ENCODE measurements around the gene HIPK2. TPM values are rescaled to one million over a fixed set of nuclear protein-coding genes. Genes with fewer than 3 reads are reported as not detected.
A peak's percentile ranks its signal among the peaks of the same experiment; 100 is the strongest.

Gene HIPK2
- polyA plus RNA-seq, 1 donor: 9.6 TPM

DNA sequence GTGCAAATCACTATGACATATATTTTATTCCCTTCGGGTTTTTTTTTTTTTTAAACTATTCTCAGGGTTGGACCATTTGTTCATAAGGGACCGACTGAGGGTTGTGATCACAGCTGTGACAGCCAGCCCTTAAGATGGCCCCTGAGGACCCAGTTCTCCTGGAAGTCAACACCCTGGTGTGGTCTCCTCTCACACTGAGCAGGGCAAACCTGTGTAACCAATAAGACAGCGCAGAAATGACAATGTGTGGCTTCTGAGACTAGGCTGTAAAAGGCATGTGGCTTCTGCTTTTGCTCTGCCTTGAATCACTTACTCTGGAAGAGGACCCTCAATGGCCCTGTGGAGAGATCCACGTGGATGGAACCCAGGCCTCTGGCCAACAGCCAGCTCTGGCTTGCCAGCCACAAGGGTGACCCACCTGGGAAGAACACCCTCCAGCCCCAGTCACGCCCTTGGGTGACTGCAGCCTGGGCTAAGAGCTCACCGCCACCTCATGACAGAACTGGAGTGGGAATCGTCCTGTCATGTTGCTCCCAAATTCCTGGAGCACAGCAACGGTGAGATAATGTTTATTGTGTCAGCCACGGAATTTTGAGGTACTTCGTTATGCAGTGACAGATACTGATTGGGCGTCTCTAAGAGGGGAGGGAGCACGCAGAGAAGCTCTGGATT, 127.2 kb downstream of the HIPK2 start:
- no peak for DNase-seq (ENCODE audit: low read depth)

DNA sequence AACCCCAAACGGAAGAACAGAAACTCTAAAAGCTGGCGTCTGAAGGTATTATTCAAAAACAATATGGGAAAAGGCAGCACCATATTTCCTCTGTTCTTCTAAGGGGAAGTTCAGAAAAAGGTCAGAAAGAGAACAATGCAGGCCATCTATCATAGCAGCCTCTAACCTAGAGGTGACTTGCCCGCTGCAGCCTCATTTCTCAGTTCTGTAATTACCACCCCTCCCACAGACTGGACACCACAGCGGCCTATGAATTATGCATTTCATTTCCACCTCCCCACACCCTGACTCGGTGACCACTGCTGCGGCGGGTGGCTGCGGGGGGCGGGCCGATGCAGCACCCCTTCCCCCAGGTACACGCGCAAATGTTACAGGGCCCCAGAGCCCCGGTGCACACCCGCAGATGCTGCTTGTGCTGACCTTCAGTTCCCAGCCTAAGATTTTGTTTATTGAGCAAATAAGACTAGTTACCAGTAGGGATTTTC, 128.8 kb downstream of the HIPK2 start:
- no peak for DNase-seq (ENCODE audit: low read depth)

DNA sequence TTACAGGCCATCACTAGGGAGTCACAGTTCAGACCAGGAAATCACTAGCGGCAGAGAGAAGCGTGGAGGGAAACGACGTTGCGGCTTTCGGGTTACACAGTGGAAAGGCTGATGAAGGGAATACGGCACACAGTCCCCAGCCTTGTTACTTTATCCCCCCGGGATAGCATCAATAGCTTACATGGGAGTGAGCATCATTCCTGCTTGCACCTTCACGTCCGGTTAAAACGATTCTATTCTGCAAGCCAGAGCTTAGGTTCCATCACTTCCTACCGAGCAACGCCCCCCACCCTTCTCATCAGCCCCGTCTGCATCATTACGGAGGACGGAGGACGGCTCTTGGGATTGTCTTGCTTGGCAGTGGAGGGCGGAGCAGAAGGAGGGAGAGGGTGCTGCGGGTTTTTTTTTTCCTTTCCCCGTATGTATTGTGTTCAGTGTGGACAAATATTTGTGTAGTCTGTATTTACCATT, 129.4 kb downstream of the HIPK2 start:
- no peak for DNase-seq (ENCODE audit: low read depth)

DNA sequence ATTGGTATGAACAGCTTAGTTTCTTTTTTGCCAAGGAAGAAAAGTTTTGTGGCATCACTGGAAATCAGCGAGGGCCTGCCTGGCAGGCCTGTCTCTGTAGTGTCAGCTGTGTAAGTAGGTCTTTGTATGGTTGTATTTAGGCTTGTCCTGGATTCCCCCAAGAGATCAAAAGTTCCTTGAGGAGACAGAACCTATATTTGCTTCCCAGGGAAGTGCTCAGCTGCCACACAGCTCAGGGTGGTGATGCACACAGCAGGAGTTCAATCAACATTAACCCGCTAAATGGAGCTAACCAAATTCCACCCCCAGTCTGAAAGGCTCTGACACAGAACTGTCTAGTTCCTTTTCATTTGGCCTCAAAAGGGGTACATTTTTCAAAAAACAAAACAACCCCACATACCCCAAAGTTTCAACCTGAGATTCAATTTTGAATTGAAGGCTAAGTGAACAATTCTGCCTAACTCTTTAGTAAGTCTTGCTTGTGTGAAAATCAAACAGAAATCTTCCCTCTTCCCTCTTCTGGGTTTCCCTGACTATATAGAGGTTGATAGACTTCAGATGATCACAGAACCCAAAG, 129.9 kb downstream of the HIPK2 start:
- no peak for DNase-seq (ENCODE audit: low read depth)

DNA sequence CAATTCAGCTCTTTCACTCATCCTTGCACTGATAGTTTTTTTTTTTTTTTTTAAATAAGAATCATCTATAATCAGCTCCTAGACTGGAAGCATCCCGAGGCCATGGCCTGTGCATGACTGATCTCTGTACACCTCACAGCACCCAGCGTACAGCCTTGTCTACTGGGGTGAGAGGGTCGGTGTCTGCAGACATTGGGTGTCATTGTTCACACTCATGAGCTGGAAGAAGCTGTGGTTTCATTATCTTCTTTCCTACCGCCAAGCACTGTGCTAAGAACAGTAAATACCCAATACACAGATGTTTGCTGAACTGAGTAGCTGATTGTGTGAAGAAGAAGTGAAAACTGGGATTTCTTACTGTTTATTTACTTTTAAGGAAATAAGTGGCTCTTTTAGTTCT, 130.7 kb downstream of the HIPK2 start:
- DNase-seq (ENCODE audit: low read depth): no peak

DNA sequence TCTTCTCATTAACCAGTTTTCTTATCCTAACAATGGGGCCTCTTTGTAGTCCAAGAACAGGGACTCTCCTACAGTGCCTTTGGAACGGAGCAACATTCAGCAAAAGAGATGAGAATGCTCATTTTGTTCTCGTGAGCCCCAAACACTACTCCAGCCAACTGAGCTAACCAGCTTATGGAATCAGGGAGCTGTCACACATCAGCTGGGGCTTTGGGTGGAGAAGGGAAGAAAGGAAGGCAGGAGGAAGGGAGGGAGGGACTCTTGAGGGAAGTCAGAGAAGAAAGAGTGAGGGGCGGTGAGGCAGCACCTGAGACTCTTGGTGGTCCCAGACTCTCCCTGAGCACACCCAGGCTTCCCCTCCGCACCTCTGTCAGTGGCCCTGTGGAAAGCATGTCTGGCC, 131.2 kb downstream of the HIPK2 start:
- DNase-seq (ENCODE audit: low read depth): no peak

DNA sequence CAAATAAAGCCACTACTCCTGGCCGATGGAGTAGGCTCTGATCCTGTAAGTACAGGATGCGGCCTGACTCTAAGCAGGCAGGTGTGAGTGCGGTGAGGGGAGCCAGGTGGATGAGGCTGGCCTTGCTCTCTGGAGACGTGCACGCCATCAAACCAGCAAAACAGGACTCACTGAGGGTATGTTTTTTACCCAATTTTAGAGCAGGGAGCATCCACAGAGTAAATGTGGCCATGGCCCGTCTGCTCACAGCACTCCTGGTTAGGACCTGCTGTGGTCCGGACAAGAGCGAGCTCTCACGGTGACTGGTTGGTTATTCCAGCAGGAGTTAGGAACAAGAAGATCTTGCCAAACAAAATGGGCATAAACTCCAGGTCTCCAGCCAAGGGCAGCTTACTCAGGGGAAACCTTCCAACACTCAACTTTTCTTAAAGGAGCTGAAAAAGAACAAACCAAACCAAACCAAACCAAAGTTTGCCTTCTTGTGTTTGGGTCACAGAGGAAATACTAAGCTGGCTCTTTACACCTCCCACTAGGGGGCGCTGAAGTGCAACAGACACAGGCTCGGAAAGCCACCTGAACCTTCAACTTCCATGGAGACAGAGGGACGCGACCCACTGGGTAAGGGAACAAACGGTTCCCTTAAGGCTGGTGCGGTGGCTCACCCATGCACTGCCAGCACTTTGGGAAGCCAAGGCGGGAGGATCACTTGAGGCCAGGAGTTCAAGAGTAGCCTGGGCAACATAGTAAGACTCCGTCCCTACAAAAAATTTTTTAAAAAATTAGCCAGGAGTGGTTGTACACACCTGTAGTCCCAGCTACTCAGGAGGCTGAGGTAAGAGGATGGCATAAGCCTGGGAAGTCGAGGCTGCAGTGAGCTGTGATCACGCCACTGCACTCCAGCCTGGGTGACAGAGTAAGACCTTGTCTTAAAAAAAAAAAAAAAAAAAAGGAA, 131.9 kb downstream of the HIPK2 start:
- peak; percentile 45 for DNase-seq (ENCODE audit: low read depth)

- no peak for DNase-seq (ENCODE audit: low read depth)
Observed at GRCh38 chr7:139643951-139644585, 133.7 kb downstream of the HIPK2 start.

- no peak for DNase-seq (ENCODE audit: low read depth)
Observed at GRCh38 chr7:139642283-139642682, 135.5 kb downstream of the HIPK2 start.

- no peak for DNase-seq (ENCODE audit: low read depth)
Observed at GRCh38 chr7:139641337-139641992, 136.3 kb downstream of the HIPK2 start.

DNA sequence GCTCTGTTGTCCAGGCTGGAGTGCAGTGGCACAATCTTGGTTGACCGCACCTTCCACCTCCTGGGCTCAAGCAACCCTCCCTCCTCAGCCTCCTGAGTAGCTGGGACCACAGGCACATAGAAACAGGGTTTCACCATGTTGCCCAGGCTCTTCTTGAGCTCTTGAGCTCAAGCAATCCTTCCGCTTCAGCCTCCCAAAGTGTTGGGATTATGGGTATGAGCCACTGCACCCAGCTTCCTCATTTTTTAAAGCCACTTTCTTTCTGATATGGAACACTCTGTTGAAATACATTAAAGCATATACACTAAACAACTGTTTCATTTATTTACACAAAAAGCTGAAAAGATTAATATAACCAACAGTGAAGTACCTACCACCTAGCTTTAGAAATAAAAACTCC, 137.1 kb downstream of the HIPK2 start:
- no peak for DNase-seq (ENCODE audit: low read depth)

DNA sequence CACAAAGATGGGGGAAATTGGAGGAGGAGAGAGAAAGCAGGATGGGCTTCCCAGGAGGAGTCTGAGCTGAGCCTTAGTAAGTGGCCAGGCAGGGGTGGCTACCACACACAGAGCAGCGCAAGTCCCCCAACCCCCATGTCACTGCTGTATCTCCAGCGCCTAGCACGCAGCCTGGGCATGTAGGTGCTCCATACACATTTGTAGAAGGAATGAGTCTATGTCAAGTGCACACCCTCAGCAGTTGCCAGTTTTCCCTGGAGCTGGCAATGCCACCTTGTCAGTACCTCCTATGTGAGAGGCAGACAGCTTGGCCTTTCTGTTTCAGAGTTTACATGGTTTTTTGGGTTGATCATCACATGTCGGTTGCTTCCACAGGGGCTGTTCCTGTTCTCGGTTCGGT, 138.2 kb downstream of the HIPK2 start:
- no peak for DNase-seq (ENCODE audit: low read depth)

DNA sequence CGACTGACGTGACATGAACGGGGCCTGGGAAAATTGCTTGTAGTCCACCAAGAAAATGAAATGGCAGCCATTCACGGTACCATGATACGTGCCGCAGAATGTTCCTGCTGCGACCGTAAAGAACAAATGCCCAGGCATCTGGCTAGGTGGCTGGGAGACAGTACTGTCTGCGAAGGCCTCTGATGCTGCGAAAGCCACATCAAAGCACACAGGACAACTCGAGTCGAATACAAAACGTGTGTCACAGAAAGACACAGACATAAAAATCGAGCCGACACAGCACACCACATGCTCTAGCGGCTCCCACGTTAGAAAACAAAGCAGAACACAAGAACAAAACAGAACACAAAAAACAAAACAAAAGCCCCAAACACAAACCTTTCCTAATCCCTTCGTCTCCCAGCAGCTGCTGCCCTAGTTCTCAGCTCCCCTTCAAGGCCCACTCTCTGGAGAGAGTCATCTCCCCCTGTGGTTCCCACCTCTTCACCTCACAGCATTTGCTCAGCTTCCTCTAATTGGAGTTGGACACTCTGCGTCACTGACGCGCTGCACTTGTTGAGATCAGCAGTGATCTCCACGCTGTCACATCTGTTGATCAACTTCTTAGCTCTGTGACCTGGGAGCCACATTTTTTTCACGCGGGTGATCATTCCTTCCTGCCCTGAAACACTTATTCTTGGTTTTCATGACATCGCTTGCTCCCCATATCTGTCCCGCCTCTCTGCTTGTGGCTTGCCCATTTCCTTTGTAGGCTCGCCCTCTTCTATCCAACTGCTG, 142.1 kb downstream of the HIPK2 start:
- DNase-seq (ENCODE audit: low read depth): no peak

GRCh38 chr7:139634087-139634486, 143.7 kb downstream of the HIPK2 start:
- no peak for DNase-seq (ENCODE audit: low read depth)

- DNase-seq (ENCODE audit: low read depth): no peak
Observed at GRCh38 chr7:139631520-139632031, 146.2 kb downstream of the HIPK2 start.

DNA sequence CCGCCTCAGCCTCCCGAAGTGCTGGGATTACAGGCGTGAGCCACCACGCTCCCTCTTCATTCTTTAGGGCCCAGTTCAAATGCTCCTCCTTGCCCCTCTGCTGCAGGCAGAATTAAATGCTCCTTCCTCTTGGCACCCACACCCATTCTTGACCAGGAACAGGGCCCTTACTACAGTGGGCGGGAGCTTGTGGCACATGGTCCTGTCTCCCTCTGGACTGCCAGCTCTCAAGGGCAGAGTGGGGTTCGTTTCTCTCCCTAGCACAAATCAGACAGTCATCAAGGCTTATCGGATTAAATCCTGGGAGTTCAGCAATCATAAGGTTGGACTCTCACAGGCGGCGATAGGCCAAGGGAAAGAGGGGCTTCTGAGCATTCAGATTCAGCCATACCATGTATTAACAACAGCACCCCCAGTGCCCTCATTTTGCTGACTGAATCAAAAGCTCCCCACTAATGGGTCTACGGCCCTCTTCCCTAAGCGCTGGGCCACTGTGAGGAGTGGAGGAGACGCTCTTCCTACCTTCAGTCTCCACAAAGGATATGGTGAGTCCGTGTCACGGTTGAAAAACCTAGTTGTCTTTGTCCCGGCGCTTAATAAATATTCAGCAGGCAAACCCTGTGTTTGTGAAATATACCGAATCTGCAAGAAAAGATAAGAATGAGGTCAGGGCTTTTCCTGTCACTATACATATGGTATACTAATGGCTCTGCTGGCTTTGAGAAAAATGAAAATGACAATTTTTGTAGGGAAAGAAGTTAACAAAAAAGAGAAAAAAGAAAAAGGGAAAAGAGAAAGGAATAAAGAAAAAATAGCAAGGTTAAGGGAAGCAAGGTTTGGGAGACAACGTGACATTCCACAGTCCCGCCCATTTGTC, 146.9 kb downstream of the HIPK2 start:
- no peak for DNase-seq (ENCODE audit: low read depth)

DNA sequence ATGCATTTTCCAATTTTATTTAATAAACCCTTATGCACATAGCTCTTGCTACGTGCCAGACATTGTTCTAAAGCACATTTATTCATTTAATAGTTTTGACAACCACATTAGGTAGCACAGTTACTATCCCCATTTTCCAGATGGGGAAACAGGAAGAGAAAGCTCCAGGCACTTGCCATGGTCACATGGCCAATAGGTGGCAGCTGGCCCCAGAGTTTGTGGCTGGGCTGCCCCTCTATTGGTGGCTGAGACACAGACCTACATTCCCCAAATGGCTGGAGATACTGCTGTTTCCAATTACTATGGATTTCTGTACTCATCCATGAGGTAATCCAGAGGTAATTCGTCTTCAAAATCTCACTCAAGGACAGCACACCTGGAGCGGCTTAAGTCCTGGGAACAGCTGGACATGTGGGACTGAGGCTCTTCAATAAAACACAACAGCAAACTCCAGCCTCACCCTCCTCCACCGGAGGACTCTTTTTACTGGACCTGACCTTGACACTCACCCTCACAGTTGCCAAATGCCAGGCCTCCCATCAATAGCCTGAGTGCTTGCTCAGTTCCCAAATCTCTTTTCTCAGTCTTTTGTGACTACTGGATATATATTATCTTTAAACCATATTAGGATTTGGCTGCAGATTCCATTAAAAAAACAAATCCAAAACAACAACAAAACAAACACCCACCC, 148.3 kb downstream of the HIPK2 start:
- no peak for DNase-seq (ENCODE audit: low read depth)

DNA sequence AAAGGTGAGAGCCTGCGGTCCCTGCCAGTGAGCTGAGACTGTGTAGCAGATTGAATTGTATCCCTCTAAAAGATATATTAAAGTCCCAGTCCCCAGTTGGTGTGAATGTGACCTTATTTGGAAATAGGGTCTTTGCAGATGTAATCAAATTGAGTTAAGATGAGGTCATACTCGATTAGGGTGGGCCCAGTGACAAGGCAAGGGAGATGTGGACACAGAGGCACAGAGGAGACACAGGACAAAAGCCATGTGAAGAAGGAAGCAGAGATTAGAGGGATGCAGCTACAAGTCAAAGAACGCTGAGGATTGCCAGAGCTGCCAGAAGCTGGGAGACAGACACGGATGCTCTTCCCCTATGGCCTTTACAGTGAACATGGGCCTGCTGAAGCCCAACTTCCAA, 150.0 kb downstream of the HIPK2 start:
- no peak for DNase-seq (ENCODE audit: low read depth)

- DNase-seq (ENCODE audit: low read depth): no peak
Observed at GRCh38 chr7:139626817-139627216, 151.0 kb downstream of the HIPK2 start.
